Measurements from ENCODE around the gene PIK3CD.

DNA sequence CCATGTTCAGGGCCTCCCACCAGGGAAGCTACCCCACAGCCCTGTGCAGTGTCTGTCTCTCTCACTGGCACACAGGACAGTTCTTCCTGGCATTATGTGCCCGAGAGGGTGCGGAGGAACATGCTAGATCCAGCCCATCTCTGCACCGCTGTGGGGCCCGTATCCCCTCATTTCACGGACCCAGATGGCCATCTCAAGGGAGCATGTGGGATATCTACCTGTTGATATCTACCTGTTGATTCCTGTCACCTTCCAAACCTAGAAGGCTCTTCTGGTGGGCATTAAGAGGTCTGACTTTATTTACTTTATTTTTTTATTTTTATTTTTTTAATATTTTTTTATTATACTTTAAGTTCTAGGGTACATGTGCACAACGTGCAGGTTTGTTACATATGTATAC is 11.7 kb downstream of the PIK3CD start:
- TF ChIP-seq, protein P1, sequence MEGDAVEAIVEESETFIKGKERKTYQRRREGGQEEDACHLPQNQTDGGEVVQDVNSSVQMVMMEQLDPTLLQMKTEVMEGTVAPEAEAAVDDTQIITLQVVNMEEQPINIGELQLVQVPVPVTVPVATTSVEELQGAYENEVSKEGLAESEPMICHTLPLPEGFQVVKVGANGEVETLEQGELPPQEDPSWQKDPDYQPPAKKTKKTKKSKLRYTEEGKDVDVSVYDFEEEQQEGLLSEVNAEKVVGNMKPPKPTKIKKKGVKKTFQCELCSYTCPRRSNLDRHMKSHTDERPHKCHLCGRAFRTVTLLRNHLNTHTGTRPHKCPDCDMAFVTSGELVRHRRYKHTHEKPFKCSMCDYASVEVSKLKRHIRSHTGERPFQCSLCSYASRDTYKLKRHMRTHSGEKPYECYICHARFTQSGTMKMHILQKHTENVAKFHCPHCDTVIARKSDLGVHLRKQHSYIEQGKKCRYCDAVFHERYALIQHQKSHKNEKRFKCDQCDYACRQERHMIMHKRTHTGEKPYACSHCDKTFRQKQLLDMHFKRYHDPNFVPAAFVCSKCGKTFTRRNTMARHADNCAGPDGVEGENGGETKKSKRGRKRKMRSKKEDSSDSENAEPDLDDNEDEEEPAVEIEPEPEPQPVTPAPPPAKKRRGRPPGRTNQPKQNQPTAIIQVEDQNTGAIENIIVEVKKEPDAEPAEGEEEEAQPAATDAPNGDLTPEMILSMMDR (IDR thresholded peaks at IDR 0.05 in 8 of 11, conservative IDR thresholded peaks at IDR 0.05 in 3 of 11), result no peak
- TF ChIP-seq POLR2AphosphoS5 (IDR thresholded peaks at IDR 0.05) (no peak), POLR2A (IDR thresholded peaks at IDR 0.05) (no peak)
